GM12878 (cell line): Measurements from ENCODE around the gene TRAF2. TPM values are rescaled to one million over a fixed set of nuclear protein-coding genes. Genes with fewer than 3 reads are reported as not detected.

Experiments
- ATAC-seq: fragments of 200-7000 bp; cut with Tn5 transposase; 3 replicates; pipeline ENCODE4 v1.9.1; 2020; ENCODE audit warnings: mild to moderate bottlenecking, moderate library complexity
- BruUV-seq: library from RNA; stranded (reverse); fragments of 400-500 nt; replicated peaks from 2 replicates; lab custom pipeline; 2021; lab: Mats Ljungman, UMichigan
- CTCF ChIA-PET: fragments of 300-600 bp; sonication (Branson Sonifier 250); formaldehyde crosslinking; extraction: SDS; loops from one replicate; lab custom pipeline; 2021; ENCODE audit warnings: inconsistent platforms; lab: Yijun Ruan, JAX
- POLR2A ChIA-PET: fragments of 350-600 bp; formaldehyde crosslinking; extraction: SDS; loops from one replicate; lab custom pipeline; 2021; ENCODE audit warnings: inconsistent platforms; lab: Charles Lee
- RAD21 ChIA-PET: fragments of 300-600 bp; sonication (Branson Sonifier 250); formaldehyde crosslinking; loops from one replicate; lab custom pipeline; 2023; ENCODE audit warnings: antibody characterized with exemption; ENCODE audit not compliant: unreplicated experiment; lab: Charles Lee
- SMC1A ChIA-PET: fragments of 300-600 bp; sonication (Branson Sonifier 250); formaldehyde crosslinking; loops from one replicate; lab custom pipeline; 2023; ENCODE audit not compliant: unreplicated experiment, uncharacterized antibody; lab: Charles Lee
- DNase-seq: peaks from one replicate; pipeline ENCODE4 v3.0.0-alpha.2; 2011; ENCODE audit warnings: low read depth, low spot score
- FAIRE-seq: peaks from 3 replicates; lab custom pipeline; 2011; peaks lifted over from hg19 to GRCh38; lab: Jason Lieb, UNC
- H2AFZ ChIP-seq: 2 replicates; pipeline ENCODE4 v1.6.0; 2011; ENCODE audit warnings: low read depth, low read length, control low read depth; ENCODE audit not compliant: control insufficient read depth
- H3K27ac ChIP-seq: 2 replicates; pipeline ENCODE4 v1.5.1; 2011; ENCODE audit warnings: control low read depth; ENCODE audit not compliant: control insufficient read depth, insufficient read depth
- H3K27me3 ChIP-seq, 2 experiments: replicated peaks in 1 of 2; 2 replicates each; pipeline versions ENCODE4 v1.6.0 to v1.6.1; 2011; ENCODE audit warnings: low read length in 1 of 2; ENCODE audit not compliant: control insufficient read depth in 2 of 2, insufficient read depth in 2 of 2
- H3K36me3 ChIP-seq, 2 experiments: 2 replicates each; pipeline ENCODE4 v1.5.1; 2011; ENCODE audit warnings: low read length in 1 of 2; ENCODE audit not compliant: control insufficient read depth in 2 of 2, insufficient read depth in 2 of 2
- H3K4me1 ChIP-seq: 2 replicates; pipeline ENCODE4 v1.6.1; 2011; ENCODE audit warnings: mild to moderate bottlenecking, low read length, moderate library complexity, mixed read lengths; ENCODE audit not compliant: control insufficient read depth, insufficient read depth
- H3K4me2 ChIP-seq: 2 replicates; pipeline ENCODE4 v1.6.0; 2011; ENCODE audit warnings: control low read depth; ENCODE audit not compliant: control insufficient read depth, insufficient read depth
- H3K4me3 ChIP-seq: fragments of 200-600 bp; sonication (generic); 2 replicates; pipeline ENCODE4 v1.5.1; 2016
- H3K79me2 ChIP-seq: 2 replicates; pipeline ENCODE4 v1.6.0; 2011; ENCODE audit warnings: low read length; ENCODE audit not compliant: control insufficient read depth, insufficient read depth
- H3K9ac ChIP-seq: 2 replicates; pipeline ENCODE4 v1.8.0; 2011; ENCODE audit warnings: low read length, control low read depth, mixed read lengths; ENCODE audit not compliant: control insufficient read depth, insufficient read depth
- H3K9me3 ChIP-seq: replicated peaks from 3 replicates; pipeline ENCODE4 v1.5.1; 2011; ENCODE audit warnings: mild to moderate bottlenecking, low read length; ENCODE audit not compliant: control insufficient read depth, insufficient read depth
- H4K20me1 ChIP-seq: 2 replicates; pipeline ENCODE4 v1.6.0; 2011; ENCODE audit not compliant: control insufficient read depth, insufficient read depth
- EP300 ChIP-seq, 2 experiments: fragments of 150-350 bp in 1 of 2; IDR thresholded peaks; 2 replicates each; pipeline ENCODE4 v1.6.1; 2011 to 2012; ENCODE audit warnings: low read depth in 2 of 2, low read length in 2 of 2, borderline replicate concordance in 1 of 2, improper control_type of control experiment in 1 of 2, inconsistent platforms in 1 of 2; ENCODE audit not compliant: control insufficient read depth in 1 of 2
- IKZF1 ChIP-seq: fragments of 450-650 bp; conservative IDR thresholded peaks from 2 replicates; pipeline ENCODE4 v1.6.1; 2017; ENCODE audit warnings: antibody characterized with exemption, mild to moderate bottlenecking
- KLF5 ChIP-seq: fragments of 450-650 bp; IDR thresholded peaks from 2 replicates; pipeline ENCODE4 v1.6.1; 2014; ENCODE audit warnings: mild to moderate bottlenecking; ENCODE audit not compliant: partially characterized antibody
- NFYB ChIP-seq: IDR thresholded peaks from 2 replicates; pipeline ENCODE4 v1.6.1; 2011; ENCODE audit warnings: low read depth, mild to moderate bottlenecking, low read length, improper control_type of control experiment, moderate library complexity; ENCODE audit not compliant: insufficient read depth
- NR2C2 ChIP-seq: IDR thresholded peaks from 2 replicates; pipeline ENCODE4 v1.6.1; 2011; ENCODE audit warnings: borderline replicate concordance, low read depth; ENCODE audit not compliant: control insufficient read depth, insufficient read length
- NRF1 ChIP-seq: conservative IDR thresholded peaks from 2 replicates; pipeline ENCODE4 v1.6.1; 2011; ENCODE audit warnings: mild to moderate bottlenecking, low read depth, low read length, improper control_type of control experiment
- POLR2AphosphoS2 ChIP-seq: IDR thresholded peaks from 2 replicates; pipeline ENCODE4 v1.6.1; 2011; ENCODE audit warnings: low read depth, mild to moderate bottlenecking, low read length, improper control_type of control experiment, moderate library complexity
- POU2F2 ChIP-seq: IDR thresholded peaks from 3 replicates; pipeline ENCODE4 v1.6.1; 2011; ENCODE audit warnings: low read depth, mild to moderate bottlenecking, low read length, borderline replicate concordance
- SMAD5 ChIP-seq: IDR thresholded peaks from 2 replicates; pipeline ENCODE4 v1.6.1; 2016; ENCODE audit warnings: antibody characterized with exemption, low read depth
- SP1 ChIP-seq: IDR thresholded peaks from one replicate; pipeline ENCODE4 v1.6.1; 2011; ENCODE audit warnings: low read depth, low read length
- SPI1 ChIP-seq: IDR thresholded peaks from 2 replicates; pipeline ENCODE4 v1.6.1; 2011; ENCODE audit warnings: low read depth, mild to moderate bottlenecking, low read length, moderate library complexity, borderline replicate concordance; ENCODE audit not compliant: insufficient read depth
- STAT3 ChIP-seq: IDR thresholded peaks from 2 replicates; pipeline ENCODE4 v1.6.1; 2011; ENCODE audit warnings: low read depth, low read length, improper control_type of control experiment
- SUZ12 ChIP-seq: fragments of 200-600 bp; sonication (generic); IDR thresholded peaks from one replicate; pipeline ENCODE4 v1.6.1; 2018; ENCODE audit warnings: antibody characterized with exemption, mild to moderate bottlenecking; ENCODE audit not compliant: unreplicated experiment
- WGBS: methylation state at CpG from one replicate; pipeline ENCODE4 v1.1.6; 2016; ENCODE audit warnings: low lambda C conversion rate; ENCODE audit not compliant: insufficient replicate concordance, insufficient coverage; ENCODE audit errors: missing lambda C conversion rate; 5-methylcytosine and 5-hydroxymethylcytosine counted together
- in situ Hi-C: fragments of 300-500 bp; cut with MboI; formaldehyde crosslinking; loops from 9 replicates; pipeline ENCODE4 v1.14.3; 2018; ENCODE audit warnings: mixed read lengths
- intact Hi-C: fragments of 100-400 bp; cut with micrococcal nuclease; formaldehyde crosslinking; loops from one replicate; pipeline ENCODE4 v1.14.2; 2022; ENCODE audit not compliant: unreplicated experiment
- polyA plus RNA-seq, 11 experiments: library from polyadenylated mRNA; depleted of rRNA in 4 of 11; unstranded in 6 of 11; stranded (reverse) in 5 of 11; fragments of >200 nt; fragmentation: Nextera tagmentation in 4 of 11; fragmentation: Illumina TruSeq in 1 of 11; extraction: Ambion mirVana in 4 of 11; extraction: Trizol in 1 of 11; gene quantifications; 1 replicate in 1 of 11; 2 replicates in 10 of 11; pipeline versions ENCODE4 v1.2.1 to v1.2.3, GENCODE V29; 2011 to 2016; ENCODE audit warnings: inconsistent platforms in 2 of 11, missing spikeins in 2 of 11, low read depth in 1 of 11
- total RNA-seq, 4 experiments: library from RNA; depleted of rRNA in 3 of 4; stranded (reverse); fragments of >200 nt in 3 of 4; fragmentation: Illumina TruSeq in 1 of 4; extraction: Trizol in 1 of 4; gene quantifications; 2 replicates each; pipeline versions ENCODE4 v1.2.1 to v1.2.3, GENCODE V29; 2013 to 2021
- TF ChIP-seq, protein P1 (sequence below): IDR thresholded peaks from 2 replicates; pipeline ENCODE4 v1.6.1; 2011; ENCODE audit warnings: borderline replicate concordance, low read depth, mild to moderate bottlenecking, moderate library complexity, mixed read lengths, low read length; ENCODE audit not compliant: insufficient read depth; ENCODE audit errors: extremely low read length
- TF ChIP-seq, protein P2 (sequence below): fragments of 450-650 bp; IDR thresholded peaks from 2 replicates; pipeline ENCODE4 v1.6.1; 2017; ENCODE audit warnings: mild to moderate bottlenecking, low read depth, inconsistent platforms; ENCODE audit not compliant: poor library complexity, severe bottlenecking

Gene TRAF2
- total and polyA plus RNA-seq, 10 of the 15 experiments (the other 5 are each of a cell fraction or from before 2014, with no cell fraction given): 0.34 to 39.5 (median 18.7) TPM

DNA sequence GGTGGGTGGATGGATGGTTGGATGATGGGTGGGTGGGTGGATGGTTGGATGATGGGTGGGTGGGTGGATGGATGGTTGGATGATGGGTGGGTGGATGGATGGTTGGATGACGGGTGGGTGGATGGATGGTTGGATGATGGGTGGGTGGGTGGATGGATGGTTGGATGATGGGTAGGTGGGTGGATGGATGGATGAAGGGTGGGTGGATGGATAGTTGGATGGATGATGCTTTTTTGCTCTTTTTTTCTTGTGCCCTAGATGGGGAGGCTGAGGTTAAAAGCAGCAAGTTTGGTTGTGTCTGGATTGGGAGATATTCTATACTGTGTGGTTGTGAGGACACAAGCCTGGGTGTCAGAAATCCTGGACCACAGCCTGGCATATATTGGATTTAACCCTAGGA, 71.1 kb downstream of the TRAF2 start:
- POLR2A ChIA-PET: no interaction called here
- WGBS: 33% methylated on average over 1 of the region's 1 CpG
- H4K20me1 ChIP-seq: no peaks in the 10 kb centered on the region
- no TSS peak for BruUV-seq
- FAIRE-seq (no peak), ATAC-seq (no peak), DNase-seq (no peak)
- H3K4me1 ChIP-seq: no peaks in the 10 kb centered on the region
- no peaks in the 10 kb centered on the region for H3K79me2 ChIP-seq
- H3K27ac ChIP-seq: no peak overlapping the region
- H3K9me3 ChIP-seq: no peaks in the 10 kb centered on the region
- H3K4me3 ChIP-seq: no peak overlapping the region
- no peak overlapping the region for H3K4me2 ChIP-seq
- no peak overlapping the region for H3K9ac ChIP-seq
- in situ Hi-C loops (no loop called here), intact Hi-C loops (no loop called here)
- no peaks in the 10 kb centered on the region for H3K27me3 ChIP-seq
- H3K36me3 ChIP-seq: no peaks in the 10 kb centered on the region
- RAD21 ChIA-PET: no interaction called here
- H2AFZ ChIP-seq: no peak overlapping the region
- SMC1A ChIA-PET: no interaction called here
- TF ChIP-seq SUZ12 (no peak), EP300 (IDR thresholded peaks at IDR 0.05; ENCODE audit: borderline replicate concordance in 1 of 2, control insufficient read depth in 1 of 2, low read depth in 2 of 2, low read length in 2 of 2) (no peak), POLR2AphosphoS2 (no peak), SMAD5 (no peak), KLF5 (no peak), NR2C2 (no peak)
- TF ChIP-seq, protein P1, sequence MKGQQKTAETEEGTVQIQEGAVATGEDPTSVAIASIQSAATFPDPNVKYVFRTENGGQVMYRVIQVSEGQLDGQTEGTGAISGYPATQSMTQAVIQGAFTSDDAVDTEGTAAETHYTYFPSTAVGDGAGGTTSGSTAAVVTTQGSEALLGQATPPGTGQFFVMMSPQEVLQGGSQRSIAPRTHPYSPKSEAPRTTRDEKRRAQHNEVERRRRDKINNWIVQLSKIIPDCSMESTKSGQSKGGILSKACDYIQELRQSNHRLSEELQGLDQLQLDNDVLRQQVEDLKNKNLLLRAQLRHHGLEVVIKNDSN: no peak
- CTCF ChIA-PET: no interaction called here

DNA sequence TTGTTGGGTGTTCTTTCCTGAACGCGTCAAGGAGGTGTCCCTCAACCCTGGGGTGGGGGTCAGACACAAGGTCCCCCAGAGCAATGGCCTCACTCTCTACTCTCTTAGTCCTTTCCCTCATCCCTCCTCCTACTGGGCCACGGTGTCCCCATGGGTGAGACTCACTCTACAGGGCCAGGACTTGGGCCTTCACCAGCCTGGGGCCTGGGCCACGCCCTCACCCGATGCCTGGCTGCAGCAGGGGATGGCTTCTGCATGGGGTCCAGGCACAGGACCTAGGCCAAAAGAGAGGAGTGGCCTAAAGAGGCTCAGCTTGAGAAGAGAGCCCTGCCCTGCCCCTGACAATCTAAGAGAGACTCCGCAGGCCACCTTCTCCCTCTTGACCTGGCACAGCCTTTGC, 71.6 kb downstream of the TRAF2 start:
- ChIA-PET RAD21 (no interaction called here), POLR2A (no interaction called here), CTCF (no interaction called here), SMC1A (no interaction called here)
- Histone ChIP-seq H3K4me1 (no peaks in the 10 kb centered on the region), H3K9ac (no peak overlapping the region), H3K36me3 (no peaks in the 10 kb centered on the region), H3K27me3 (no peaks in the 10 kb centered on the region), H3K4me2 (no peak overlapping the region), H2AFZ (no peak overlapping the region), H3K4me3 (no peak overlapping the region), H4K20me1 (no peaks in the 10 kb centered on the region), H3K9me3 (no peaks in the 10 kb centered on the region), H3K27ac (no peak overlapping the region), H3K79me2 (no peaks in the 10 kb centered on the region)
- DNase-seq: no peak
- intact Hi-C loops: no loop called here
- no peak for FAIRE-seq
- no peak for ATAC-seq
- 31% methylated on average over 6 of the region's 6 CpGs for WGBS
- no TSS peak for BruUV-seq
- in situ Hi-C loops: no loop called here
- TF ChIP-seq SP1: no peak
- no peak for TF ChIP-seq NFYB
- TF ChIP-seq SMAD5: no peak
- TF ChIP-seq SPI1: no peak
- no peak for TF ChIP-seq IKZF1
- TF ChIP-seq POU2F2: no peak
- TF ChIP-seq NR2C2: no peak
- TF ChIP-seq, protein P2, sequence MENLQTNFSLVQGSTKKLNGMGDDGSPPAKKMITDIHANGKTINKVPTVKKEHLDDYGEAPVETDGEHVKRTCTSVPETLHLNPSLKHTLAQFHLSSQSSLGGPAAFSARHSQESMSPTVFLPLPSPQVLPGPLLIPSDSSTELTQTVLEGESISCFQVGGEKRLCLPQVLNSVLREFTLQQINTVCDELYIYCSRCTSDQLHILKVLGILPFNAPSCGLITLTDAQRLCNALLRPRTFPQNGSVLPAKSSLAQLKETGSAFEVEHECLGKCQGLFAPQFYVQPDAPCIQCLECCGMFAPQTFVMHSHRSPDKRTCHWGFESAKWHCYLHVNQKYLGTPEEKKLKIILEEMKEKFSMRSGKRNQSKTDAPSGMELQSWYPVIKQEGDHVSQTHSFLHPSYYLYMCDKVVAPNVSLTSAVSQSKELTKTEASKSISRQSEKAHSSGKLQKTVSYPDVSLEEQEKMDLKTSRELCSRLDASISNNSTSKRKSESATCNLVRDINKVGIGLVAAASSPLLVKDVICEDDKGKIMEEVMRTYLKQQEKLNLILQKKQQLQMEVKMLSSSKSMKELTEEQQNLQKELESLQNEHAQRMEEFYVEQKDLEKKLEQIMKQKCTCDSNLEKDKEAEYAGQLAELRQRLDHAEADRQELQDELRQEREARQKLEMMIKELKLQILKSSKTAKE: no peak
- no peak for TF ChIP-seq STAT3
- no peak for TF ChIP-seq NRF1
